Karpas-422 (cell line): Measurements from ENCODE around the gene MYL7. TPM values are rescaled to one million over a fixed set of nuclear protein-coding genes. Genes with fewer than 3 reads are reported as not detected.

Experiments
- DNase-seq: peaks from one replicate; pipeline ENCODE4 v3.0.0-alpha.2; 2015
- H2AFZ ChIP-seq: fragments of 200-600 bp; sonication (generic); 2 replicates; pipeline ENCODE4 v1.6.1; 2014; ENCODE audit warnings: antibody characterized with exemption, low read length, mixed read lengths
- H3K27ac ChIP-seq: fragments of 200-600 bp; sonication (generic); 2 replicates; pipeline ENCODE4 v1.5.1; 2014; ENCODE audit warnings: mild to moderate bottlenecking, low read length, moderate library complexity
- H3K27me3 ChIP-seq: fragments of 200-600 bp; sonication (generic); 2 replicates; pipeline ENCODE4 v1.6.1; 2014; ENCODE audit warnings: low read length, mixed read lengths
- H3K36me3 ChIP-seq: fragments of 200-600 bp; sonication (generic); 2 replicates; pipeline ENCODE4 v1.6.1; 2014; ENCODE audit warnings: low read length, mixed read lengths; ENCODE audit not compliant: insufficient read depth
- H3K4me1 ChIP-seq: fragments of 200-600 bp; sonication (generic); 2 replicates; pipeline ENCODE4 v1.6.1; 2014; ENCODE audit warnings: mild to moderate bottlenecking, low read length, mixed read lengths
- H3K4me2 ChIP-seq: fragments of 200-600 bp; sonication (generic); 2 replicates; pipeline ENCODE4 v1.6.1; 2014; ENCODE audit warnings: low read length, low read depth, mild to moderate bottlenecking; ENCODE audit not compliant: poor library complexity, severe bottlenecking
- H3K4me3 ChIP-seq: fragments of 200-600 bp; sonication (generic); 2 replicates; pipeline ENCODE4 v1.5.1; 2014; ENCODE audit warnings: mild to moderate bottlenecking, antibody characterized with exemption, low read length, mixed read lengths
- H3K79me2 ChIP-seq: fragments of 200-600 bp; sonication (generic); 2 replicates; pipeline ENCODE4 v1.6.1; 2014; ENCODE audit warnings: mild to moderate bottlenecking, low read length, mixed read lengths
- H3K9ac ChIP-seq: fragments of 200-600 bp; sonication (generic); 2 replicates; pipeline ENCODE4 v1.6.0; 2014; ENCODE audit warnings: low read length
- H3K9me2 ChIP-seq: fragments of 200-600 bp; sonication (generic), shearing (Covaris generic); replicated peaks from 2 replicates; pipeline ENCODE4 v1.6.0; 2014; ENCODE audit warnings: mild to moderate bottlenecking, low read length, moderate library complexity; ENCODE audit not compliant: insufficient read depth
- H3K9me3 ChIP-seq: fragments of 300-700, 200-600 bp; sonication (generic); 2 replicates; pipeline ENCODE4 v1.6.1; 2014; ENCODE audit warnings: low read length, mixed read lengths
- H4K20me1 ChIP-seq: fragments of 200-600 bp; sonication (generic); 2 replicates; pipeline ENCODE4 v1.6.1; 2014; ENCODE audit warnings: mild to moderate bottlenecking, antibody characterized with exemption, low read length, low read depth; ENCODE audit not compliant: insufficient read depth
- total RNA-seq: library from RNA; depleted of rRNA; stranded (reverse); fragments of >200 nt; shearing (Covaris generic); gene quantifications from 2 replicates; pipeline ENCODE4 v1.2.3, GENCODE V29; 2014; ENCODE audit warnings: low replicate concordance

Gene MYL7
- total RNA-seq, 1 experiment from 2014 or later = not detected

GRCh38 chr7:44155191-44156185, 14.4 kb upstream of the MYL7 start:
- Histone ChIP-seq H3K4me2 (no peak overlapping the region), H3K9me2 (no peaks in the 10 kb centered on the region), H3K27me3 (no peaks in the 10 kb centered on the region), H3K27ac (no peak overlapping the region), H3K36me3 (no peaks in the 10 kb centered on the region), H4K20me1 (no peaks in the 10 kb centered on the region), H2AFZ (no peak overlapping the region), H3K4me3 (no peak overlapping the region), H3K9ac (no peak overlapping the region), H3K9me3 (no peaks in the 10 kb centered on the region), H3K79me2 (no peaks in the 10 kb centered on the region), H3K4me1 (no peaks in the 10 kb centered on the region)
- no peak for DNase-seq

- Histone ChIP-seq H3K4me1 (no peaks in the 10 kb centered on the region), H2AFZ (no peak overlapping the region), H3K27me3 (no peaks in the 10 kb centered on the region), H3K79me2 (no peaks in the 10 kb centered on the region), H3K4me2 (no peak overlapping the region), H3K4me3 (no peak overlapping the region), H3K9ac (no peak overlapping the region), H3K9me2 (no peaks in the 10 kb centered on the region), H3K9me3 (no peaks in the 10 kb centered on the region), H4K20me1 (no peaks in the 10 kb centered on the region), H3K36me3 (no peaks in the 10 kb centered on the region), H3K27ac (no peak overlapping the region)
- no peak for DNase-seq
Observed at GRCh38 chr7:44154703-44155102, 13.6 kb upstream of the MYL7 start.

- H3K9ac ChIP-seq = no peak overlapping the region
- no peaks in the 10 kb centered on the region for H3K36me3 ChIP-seq
- H3K9me2 ChIP-seq = no peaks in the 10 kb centered on the region
- H3K27me3 ChIP-seq = no peaks in the 10 kb centered on the region
- no peaks in the 10 kb centered on the region for H3K79me2 ChIP-seq
- DNase-seq = no peak
- H4K20me1 ChIP-seq = no peaks in the 10 kb centered on the region
- no peak overlapping the region for H3K4me2 ChIP-seq
- H3K4me1 ChIP-seq = no peaks in the 10 kb centered on the region
- H2AFZ ChIP-seq = no peak overlapping the region
- H3K4me3 ChIP-seq = no peak overlapping the region
- no peak overlapping the region for H3K27ac ChIP-seq
- H3K9me3 ChIP-seq = no peaks in the 10 kb centered on the region
Observed at GRCh38 chr7:44153948-44154335, 12.8 kb upstream of the MYL7 start.

DNA sequence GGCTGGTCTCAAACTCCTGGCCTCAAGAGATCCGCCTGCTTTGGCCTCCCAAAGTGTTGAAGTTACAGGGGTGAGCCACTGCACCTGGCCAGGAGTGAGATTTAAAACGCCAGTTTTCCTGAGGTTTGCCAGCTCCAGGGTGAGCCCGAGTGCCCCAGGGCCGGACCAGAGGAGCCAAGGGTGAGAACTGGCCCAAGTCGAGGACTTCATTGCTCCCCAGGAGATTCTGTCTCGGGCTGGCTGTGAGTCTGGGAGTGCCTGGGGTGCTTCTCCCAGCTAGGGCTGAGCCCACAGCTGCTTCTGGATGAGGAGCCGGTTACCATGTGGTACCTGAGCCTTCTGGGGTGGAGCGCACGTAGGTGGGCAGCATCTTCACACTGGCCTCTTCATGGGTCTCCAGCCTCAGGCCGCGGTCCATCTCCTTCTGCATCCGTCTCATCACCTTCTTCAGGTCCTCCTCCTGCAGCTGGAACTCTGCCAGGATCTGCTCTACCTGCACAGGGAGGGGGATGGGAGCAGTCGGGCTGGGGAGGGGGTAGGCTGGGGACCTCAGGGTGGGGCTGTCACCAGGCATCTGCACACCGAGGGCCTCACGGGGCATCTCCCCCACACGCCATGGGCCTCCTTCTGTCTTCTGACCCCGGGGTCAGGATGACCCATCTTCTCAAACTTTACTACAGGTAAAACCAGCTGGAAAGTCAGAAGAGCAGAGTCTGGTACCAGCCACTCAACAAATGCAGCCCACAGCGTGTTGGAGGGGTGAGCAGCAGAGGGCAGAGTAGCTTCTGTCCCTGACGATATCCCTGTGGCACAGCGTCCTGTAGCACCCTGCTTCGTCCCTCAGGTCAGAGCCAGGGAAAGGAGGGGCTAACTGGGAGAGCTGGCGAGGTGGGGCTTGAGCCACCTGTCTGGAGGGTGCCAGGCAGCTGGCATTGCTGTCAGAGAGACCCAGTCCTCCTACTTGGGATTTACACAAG, 12.1 kb upstream of the MYL7 start:
- no peak overlapping the region for H3K4me2 ChIP-seq
- no peak overlapping the region for H3K4me3 ChIP-seq
- no peak overlapping the region for H2AFZ ChIP-seq
- H3K9me3 ChIP-seq = no peaks in the 10 kb centered on the region
- H3K36me3 ChIP-seq = no peaks in the 10 kb centered on the region
- H3K27me3 ChIP-seq = no peaks in the 10 kb centered on the region
- no peaks in the 10 kb centered on the region for H3K79me2 ChIP-seq
- H4K20me1 ChIP-seq = no peaks in the 10 kb centered on the region
- H3K9me2 ChIP-seq = no peaks in the 10 kb centered on the region
- no peak overlapping the region for H3K27ac ChIP-seq
- H3K9ac ChIP-seq = no peak overlapping the region
- no peak for DNase-seq
- no peaks in the 10 kb centered on the region for H3K4me1 ChIP-seq

DNA sequence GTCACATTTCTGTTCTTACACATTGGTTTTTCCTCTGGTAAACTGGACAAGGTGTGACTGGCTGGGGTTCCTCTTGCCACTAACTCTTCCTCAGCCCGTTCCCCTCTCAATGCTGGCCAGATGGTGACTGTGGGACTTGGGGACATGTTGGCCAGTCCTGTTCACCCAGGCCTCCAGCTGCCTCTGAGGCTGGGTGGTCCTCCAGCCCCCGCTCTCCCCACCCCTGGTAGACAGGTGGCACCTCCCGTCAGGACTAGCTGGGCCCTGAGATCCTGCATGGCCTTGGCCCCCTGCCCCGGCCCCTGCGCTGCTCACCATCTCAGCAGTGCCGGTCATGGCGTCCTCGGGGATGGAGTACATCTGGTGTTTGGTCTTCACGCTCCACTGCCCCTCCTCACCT, 10.8 kb upstream of the MYL7 start:
- H3K27me3 ChIP-seq = no peaks in the 10 kb centered on the region
- H3K36me3 ChIP-seq = no peaks in the 10 kb centered on the region
- H3K4me2 ChIP-seq = no peak overlapping the region
- H3K79me2 ChIP-seq = no peaks in the 10 kb centered on the region
- H4K20me1 ChIP-seq = no peaks in the 10 kb centered on the region
- H3K4me1 ChIP-seq = no peaks in the 10 kb centered on the region
- no peaks in the 10 kb centered on the region for H3K9me3 ChIP-seq
- no peak overlapping the region for H3K9ac ChIP-seq
- H3K27ac ChIP-seq = no peak overlapping the region
- no peaks in the 10 kb centered on the region for H3K9me2 ChIP-seq
- no peak overlapping the region for H3K4me3 ChIP-seq
- no peak overlapping the region for H2AFZ ChIP-seq
- DNase-seq = no peak

DNA sequence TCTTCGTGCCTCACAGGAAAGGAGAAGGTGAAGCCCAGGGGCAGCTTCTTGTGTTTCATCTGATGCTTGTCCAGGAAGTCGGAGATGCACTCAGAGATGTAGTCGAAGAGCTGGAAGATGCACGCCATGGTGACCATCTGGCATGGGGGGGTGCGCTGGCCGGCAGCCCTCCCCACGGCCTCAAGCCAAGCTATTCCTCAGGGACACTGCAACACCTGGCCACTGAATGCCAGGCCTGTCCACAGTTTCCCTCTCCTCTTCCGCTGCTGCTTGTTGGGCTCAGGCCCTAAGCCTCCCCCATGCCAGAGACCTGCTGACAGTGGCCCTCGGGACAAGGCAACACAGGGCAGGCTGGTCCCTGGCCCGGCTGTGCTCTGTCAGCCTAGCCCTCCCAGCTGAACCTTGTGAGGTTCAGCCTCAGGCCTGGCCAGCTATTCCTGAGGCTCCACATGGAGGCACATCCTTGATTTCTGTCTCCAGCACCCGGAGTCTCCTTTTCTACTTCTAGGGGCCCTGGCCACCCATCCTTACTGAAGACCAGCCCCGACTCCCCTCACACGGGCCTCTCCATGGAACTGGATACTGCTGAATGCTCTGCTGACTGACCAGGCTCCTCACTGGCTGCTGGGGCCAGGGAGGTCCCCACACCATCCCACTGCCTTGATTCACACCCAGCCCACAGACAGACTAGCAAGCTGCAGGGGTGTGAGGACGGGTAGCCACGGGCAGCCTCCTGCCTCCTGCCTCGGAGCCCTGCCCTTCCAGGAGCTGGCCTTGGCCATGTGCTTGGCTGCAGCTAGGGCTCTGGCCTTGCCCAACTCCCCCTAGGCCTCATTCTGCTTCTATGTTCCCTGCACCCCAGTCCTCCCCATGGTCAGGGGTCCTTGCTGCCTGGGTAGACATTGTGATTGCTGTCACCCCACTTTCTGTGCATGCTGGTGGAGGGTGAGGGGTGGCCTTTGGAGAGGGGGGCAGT, 10.1 kb upstream of the MYL7 start:
- H3K4me2 ChIP-seq = no peak overlapping the region
- no peaks in the 10 kb centered on the region for H4K20me1 ChIP-seq
- no peak for DNase-seq
- H2AFZ ChIP-seq = no peak overlapping the region
- no peaks in the 10 kb centered on the region for H3K4me1 ChIP-seq
- no peaks in the 10 kb centered on the region for H3K9me2 ChIP-seq
- H3K9me3 ChIP-seq = no peaks in the 10 kb centered on the region
- no peaks in the 10 kb centered on the region for H3K27me3 ChIP-seq
- no peak overlapping the region for H3K27ac ChIP-seq
- H3K9ac ChIP-seq = no peak overlapping the region
- H3K79me2 ChIP-seq = no peaks in the 10 kb centered on the region
- no peaks in the 10 kb centered on the region for H3K36me3 ChIP-seq
- no peak overlapping the region for H3K4me3 ChIP-seq

- Histone ChIP-seq H3K9me2 (no peaks in the 10 kb centered on the region), H3K9me3 (no peaks in the 10 kb centered on the region), H4K20me1 (no peaks in the 10 kb centered on the region), H3K4me3 (no peak overlapping the region), H3K27me3 (no peaks in the 10 kb centered on the region), H3K79me2 (no peaks in the 10 kb centered on the region), H3K36me3 (no peaks in the 10 kb centered on the region), H3K4me1 (no peaks in the 10 kb centered on the region), H3K27ac (no peak overlapping the region), H3K9ac (no peak overlapping the region), H3K4me2 (no peak overlapping the region), H2AFZ (no peak overlapping the region)
- no peak for DNase-seq
Observed at GRCh38 chr7:44150466-44150832, 9.3 kb upstream of the MYL7 start.
